ENCODE results near the gene GMEB2.
"Not testable (repeated sequence)": the region's sequence is repeated elsewhere in the genome, so short reads cannot be mapped to it uniquely, and the experiment has no call there.

Gene GMEB2

GRCh38 chr20:63601679-63602078, 25.2 kb downstream of the GMEB2 start:
- H4K8ac ChIP-seq (ENCODE audit: low read length); H4K91ac ChIP-seq (ENCODE audit: low read length); H3K4me1 ChIP-seq (ENCODE audit: control insufficient read depth, insufficient read depth, low read depth, low read length); H2AK5ac ChIP-seq (ENCODE audit: low read length, severe bottlenecking); H3K23ac ChIP-seq (ENCODE audit: low read length in 2 of 2); H3K27me3 ChIP-seq (ENCODE audit: control insufficient read depth in 1 of 2, insufficient read depth in 1 of 2, low read length in 2 of 2); H3K18ac ChIP-seq (ENCODE audit: low read depth in 1 of 2, low read length in 2 of 2); H3K9ac ChIP-seq (ENCODE audit: low read length); H2BK15ac ChIP-seq (ENCODE audit: low read depth, poor library complexity, severe bottlenecking); H3K4me3 ChIP-seq (ENCODE audit: insufficient read depth in 1 of 2, low read depth in 1 of 2, low read length in 2 of 2); H3K4ac ChIP-seq (ENCODE audit: low read depth in 1 of 2, low read length in 2 of 2); H2AFZ ChIP-seq (ENCODE audit: low read depth, low read length); H2BK5ac ChIP-seq (ENCODE audit: low read depth, low read length, poor library complexity, severe bottlenecking); H3K14ac ChIP-seq (ENCODE audit: low read length in 2 of 2); H3K4me2 ChIP-seq (ENCODE audit: low read length, poor library complexity, severe bottlenecking); H2BK120ac ChIP-seq (ENCODE audit: low read depth, low read length); DNase-seq; H3K27ac ChIP-seq (ENCODE audit: low read length, poor library complexity, severe bottlenecking); H3K9me3 ChIP-seq (ENCODE audit: control insufficient read depth, low read length); H2BK12ac ChIP-seq (ENCODE audit: low read length in 2 of 2): not testable (repeated sequence)
- H3K79me1 ChIP-seq (replicated peaks; ENCODE audit: low read length, poor library complexity, severe bottlenecking): peaks cover 35% of the 10 kb centered on the region
- 68% methylated on average over 3 of the region's 8 CpGs for WGBS
- H3K36me3 ChIP-seq (ENCODE audit: control insufficient read depth in 1 of 2, insufficient read depth in 2 of 2, low read depth in 1 of 2, low read length in 2 of 2): peaks cover 52 to 56% of the 10 kb centered on the region in 2 experiments

- Histone ChIP-seq H2BK12ac (ENCODE audit: low read length in 2 of 2) (no peak overlapping the region), H3K36me3 (ENCODE audit: control insufficient read depth in 1 of 2, insufficient read depth in 2 of 2, low read depth in 1 of 2, low read length in 2 of 2) (peaks cover 55 to 75% of the 10 kb centered on the region in 2 experiments), H3K4ac (ENCODE audit: low read depth in 1 of 2, low read length in 2 of 2) (no peak overlapping the region), H3K9me3 (ENCODE audit: control insufficient read depth, low read length) (no peaks in the 10 kb centered on the region), H2AK5ac (ENCODE audit: low read length, severe bottlenecking) (no peak overlapping the region), H3K18ac (ENCODE audit: low read depth in 1 of 2, low read length in 2 of 2) (no peak overlapping the region), H3K27ac (ENCODE audit: low read length, poor library complexity, severe bottlenecking) (no peak overlapping the region), H3K23ac (ENCODE audit: low read length in 2 of 2) (no peak overlapping the region), H2BK120ac (ENCODE audit: low read depth, low read length) (no peak overlapping the region), H4K8ac (ENCODE audit: low read length) (no peak overlapping the region), H3K79me1 (replicated peaks; ENCODE audit: low read length, poor library complexity, severe bottlenecking) (peaks cover 27% of the 10 kb centered on the region), H3K14ac (ENCODE audit: low read length in 2 of 2) (no peak overlapping the region), H3K4me1 (ENCODE audit: control insufficient read depth, insufficient read depth, low read depth, low read length) (peaks cover 2% of the 10 kb centered on the region), H3K4me2 (ENCODE audit: low read length, poor library complexity, severe bottlenecking) (no peak overlapping the region), H3K27me3 (ENCODE audit: control insufficient read depth in 1 of 2, insufficient read depth in 1 of 2, low read length in 2 of 2) (no peaks in the 10 kb centered on the region), H2BK15ac (ENCODE audit: low read depth, poor library complexity, severe bottlenecking) (no peak overlapping the region), H4K91ac (ENCODE audit: low read length) (no peak overlapping the region), H2BK5ac (ENCODE audit: low read depth, low read length, poor library complexity, severe bottlenecking) (no peak overlapping the region), H3K9ac (ENCODE audit: low read length) (no peak overlapping the region), H3K4me3 (ENCODE audit: insufficient read depth in 1 of 2, low read depth in 1 of 2, low read length in 2 of 2) (no peak overlapping the region), H2AFZ (ENCODE audit: low read depth, low read length) (no peak overlapping the region)
- 91% methylated on average over 27 of the region's 27 CpGs for WGBS
- DNase-seq: no peak
These were observed 27.4 kb downstream of the GMEB2 start for GRCh38 chr20:63599396-63600050.

GRCh38 chr20:63598479-63599395, 28.2 kb downstream of the GMEB2 start:
- Histone ChIP-seq H3K79me1 (replicated peaks; ENCODE audit: low read length, poor library complexity, severe bottlenecking) (peaks cover 25% of the 10 kb centered on the region), H4K91ac (ENCODE audit: low read length) (no peak overlapping the region), H2BK5ac (ENCODE audit: low read depth, low read length, poor library complexity, severe bottlenecking) (no peak overlapping the region), H3K14ac (ENCODE audit: low read length in 2 of 2) (no peak overlapping the region), H4K8ac (ENCODE audit: low read length) (no peak overlapping the region), H3K27ac (ENCODE audit: low read length, poor library complexity, severe bottlenecking) (no peak overlapping the region), H3K23ac (ENCODE audit: low read length in 2 of 2) (no peak overlapping the region), H2BK120ac (ENCODE audit: low read depth, low read length) (no peak overlapping the region), H3K4me2 (ENCODE audit: low read length, poor library complexity, severe bottlenecking) (no peak overlapping the region), H3K4me3 (ENCODE audit: insufficient read depth in 1 of 2, low read depth in 1 of 2, low read length in 2 of 2) (no peak overlapping the region), H3K18ac (ENCODE audit: low read depth in 1 of 2, low read length in 2 of 2) (no peak overlapping the region), H2BK15ac (ENCODE audit: low read depth, poor library complexity, severe bottlenecking) (no peak overlapping the region), H3K27me3 (ENCODE audit: control insufficient read depth in 1 of 2, insufficient read depth in 1 of 2, low read length in 2 of 2) (no peaks in the 10 kb centered on the region), H3K4me1 (ENCODE audit: control insufficient read depth, insufficient read depth, low read depth, low read length) (peaks cover 6% of the 10 kb centered on the region), H2BK12ac (ENCODE audit: low read length in 2 of 2) (no peak overlapping the region), H3K36me3 (ENCODE audit: control insufficient read depth in 1 of 2, insufficient read depth in 2 of 2, low read depth in 1 of 2, low read length in 2 of 2) (peaks cover 51 to 80% of the 10 kb centered on the region in 2 experiments), H3K4ac (ENCODE audit: low read depth in 1 of 2, low read length in 2 of 2) (no peak overlapping the region), H2AFZ (ENCODE audit: low read depth, low read length) (no peak overlapping the region), H3K9me3 (ENCODE audit: control insufficient read depth, low read length) (no peaks in the 10 kb centered on the region), H2AK5ac (ENCODE audit: low read length, severe bottlenecking) (no peak overlapping the region), H3K9ac (ENCODE audit: low read length) (no peak overlapping the region)
- no peak for DNase-seq
- 91% methylated on average over 33 of the region's 33 CpGs for WGBS
